ENCODE data around the gene SLC47A2.

Gene SLC47A2

DNA sequence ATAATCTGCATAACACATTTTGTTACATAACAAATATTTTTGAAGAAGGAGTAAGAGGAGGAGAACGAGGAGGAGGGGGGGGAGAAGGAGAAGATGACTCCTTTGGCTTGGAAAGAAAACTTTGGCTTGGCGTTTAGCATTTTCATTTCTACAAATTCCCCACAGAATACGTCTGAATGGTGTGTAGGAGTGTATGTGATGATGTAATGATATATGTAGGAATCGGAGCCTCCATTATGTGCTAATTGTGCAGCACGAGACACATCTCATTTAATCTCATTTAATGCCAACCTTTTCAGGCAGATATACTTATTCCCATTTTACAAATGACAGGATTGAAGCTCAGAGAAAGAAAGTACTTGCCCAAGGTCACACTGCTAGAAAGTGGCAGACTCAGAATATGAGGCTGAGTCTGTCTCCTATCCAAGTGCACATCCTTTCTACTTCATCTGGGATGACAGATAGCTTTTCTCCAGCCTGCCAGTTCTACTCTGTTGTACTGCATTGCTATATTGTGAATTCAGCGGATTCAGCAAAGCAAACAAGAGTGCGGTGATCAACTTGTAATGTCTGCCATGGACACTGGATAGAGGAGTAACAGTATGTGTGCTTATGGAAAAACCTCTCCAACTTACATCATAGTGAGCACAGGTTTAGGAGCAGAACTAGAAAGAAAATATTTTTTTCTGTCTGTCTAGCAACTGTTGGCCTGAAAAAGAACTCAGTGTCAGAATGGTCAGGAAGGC lies 10.4 kb upstream of the SLC47A2 start:
- no peak for DNase-seq

DNA sequence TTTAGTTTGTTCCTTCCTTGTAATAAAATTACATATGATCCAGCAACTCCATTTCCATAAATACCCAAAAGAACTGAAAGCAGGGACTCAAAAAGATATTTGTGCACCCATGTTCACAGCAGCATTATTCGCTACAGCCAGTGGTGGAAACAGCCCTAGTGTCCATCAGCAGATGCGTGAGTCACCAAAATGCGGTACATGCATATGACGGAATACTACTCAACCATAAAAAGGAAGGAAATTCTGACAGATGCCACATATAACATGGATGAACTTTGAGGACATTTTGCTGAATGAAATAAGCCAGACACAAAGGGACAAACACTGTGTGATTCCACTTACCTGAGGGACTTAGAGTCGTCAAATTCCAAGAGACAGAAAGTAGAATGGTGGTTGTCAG lies 9.1 kb upstream of the SLC47A2 start:
- no peak for DNase-seq

- no peak for DNase-seq
Observed at GRCh38 chr17:19724501-19725420, 8.4 kb upstream of the SLC47A2 start.

GRCh38 chr17:19723964-19724363 lies 7.6 kb upstream of the SLC47A2 start:
- DNase-seq = no peak

DNA sequence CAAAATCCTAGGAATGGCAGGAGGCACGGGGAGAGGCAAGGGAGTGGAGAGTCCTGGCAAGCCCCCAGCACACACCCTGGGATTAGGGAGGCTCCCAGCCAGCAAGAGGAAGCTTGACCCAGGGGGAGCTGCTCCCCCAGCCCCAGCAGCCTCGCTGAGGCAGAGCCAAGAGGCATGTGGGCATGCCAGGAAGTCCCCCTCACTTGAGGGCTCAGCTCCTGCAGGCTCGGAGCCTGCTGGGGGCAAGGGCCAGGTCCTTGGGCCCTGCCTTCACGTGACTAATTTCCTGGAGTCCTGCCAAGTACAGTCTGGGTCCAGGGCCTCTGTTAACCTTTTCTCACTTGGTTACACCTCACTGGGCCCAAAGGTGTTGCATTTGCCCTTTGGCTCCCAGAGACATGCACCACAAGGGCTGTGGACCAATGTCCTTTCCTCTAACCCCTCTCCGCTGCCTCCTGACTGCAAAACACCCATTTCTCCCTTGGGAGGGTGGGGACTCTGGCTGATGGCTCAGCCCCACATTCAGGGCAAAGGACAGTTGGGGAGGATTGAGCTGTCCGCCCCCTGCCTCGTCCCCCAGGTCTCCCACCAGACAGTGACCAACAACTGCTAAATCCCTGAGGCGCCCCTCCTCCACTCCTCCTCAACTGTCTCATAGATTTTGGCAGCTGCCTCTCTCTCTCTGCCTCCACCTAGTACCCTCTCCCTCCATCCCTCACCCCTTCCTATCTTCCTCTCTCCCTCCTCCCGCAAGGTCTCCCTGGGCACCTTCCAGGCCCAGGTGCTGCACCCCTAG lies 4.4 kb upstream of the SLC47A2 start:
- no peak for DNase-seq

- no peak for DNase-seq
Observed at GRCh38 chr17:19720210-19720475, 3.8 kb upstream of the SLC47A2 start.

GRCh38 chr17:19719355-19720209 lies 3.2 kb upstream of the SLC47A2 start:
- no peak for DNase-seq

- no peak for DNase-seq
Observed at GRCh38 chr17:19718613-19719354, 2.4 kb upstream of the SLC47A2 start.

- DNase-seq = no peak
Observed at GRCh38 chr17:19718041-19718612, 1.7 kb upstream of the SLC47A2 start.

DNA sequence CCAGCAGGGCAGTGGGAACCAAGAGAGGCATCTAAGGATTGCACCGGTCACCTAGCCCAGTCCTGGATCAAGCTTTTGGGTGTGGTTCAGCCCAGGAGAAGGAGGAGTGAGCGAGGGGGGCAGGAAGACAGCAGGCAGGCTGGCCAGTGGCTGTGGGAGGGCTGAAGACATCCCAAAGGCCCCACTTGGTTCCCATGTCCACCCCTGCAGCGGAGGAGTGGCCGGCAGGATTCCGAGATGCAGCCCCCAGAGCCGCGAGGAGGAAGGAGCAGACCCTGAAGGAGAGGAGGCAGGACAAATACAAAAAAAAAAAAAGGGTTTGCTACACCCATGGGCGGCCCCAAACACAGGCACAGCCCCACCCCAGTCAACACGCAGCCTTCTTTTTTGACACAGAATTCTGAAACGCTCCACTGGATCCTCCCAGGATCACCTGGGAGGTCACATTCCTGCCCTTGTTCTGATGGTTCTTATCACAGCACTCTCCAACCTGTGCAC lies 1.1 kb upstream of the SLC47A2 start:
- DNase-seq = no peak

- no peak for DNase-seq
Observed at GRCh38 chr17:19717031-19717360, 612 bp upstream of the SLC47A2 start.

- DNase-seq = no peak
Observed at GRCh38 chr17:19714542-19715411, 1.6 kb downstream of the SLC47A2 start.

DNA sequence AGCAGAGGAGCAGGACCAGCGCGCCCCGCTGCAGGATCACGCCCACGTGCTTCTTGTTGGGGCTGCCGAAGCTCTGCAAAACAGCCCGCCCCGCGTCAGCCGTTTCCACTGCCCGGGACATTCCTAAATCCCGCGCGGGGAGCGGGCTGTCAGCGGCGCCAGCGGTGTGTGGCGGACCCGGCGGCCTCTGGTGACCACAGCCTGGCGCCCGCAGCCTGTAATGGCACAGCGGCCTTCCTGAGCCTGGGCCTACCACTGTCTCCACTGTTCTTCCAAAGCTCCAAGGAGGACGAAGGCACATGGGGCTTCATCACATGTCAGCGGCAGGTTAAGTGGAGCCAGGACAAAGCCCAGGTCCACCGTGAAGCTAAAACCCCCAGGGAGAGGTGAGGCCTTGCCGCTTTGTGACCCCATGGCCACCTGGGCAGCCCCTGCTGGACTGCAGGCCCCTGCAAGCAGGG lies 2.5 kb downstream of the SLC47A2 start:
- no peak for DNase-seq

- DNase-seq = no peak
Observed at GRCh38 chr17:19713462-19713861, 2.9 kb downstream of the SLC47A2 start.

DNA sequence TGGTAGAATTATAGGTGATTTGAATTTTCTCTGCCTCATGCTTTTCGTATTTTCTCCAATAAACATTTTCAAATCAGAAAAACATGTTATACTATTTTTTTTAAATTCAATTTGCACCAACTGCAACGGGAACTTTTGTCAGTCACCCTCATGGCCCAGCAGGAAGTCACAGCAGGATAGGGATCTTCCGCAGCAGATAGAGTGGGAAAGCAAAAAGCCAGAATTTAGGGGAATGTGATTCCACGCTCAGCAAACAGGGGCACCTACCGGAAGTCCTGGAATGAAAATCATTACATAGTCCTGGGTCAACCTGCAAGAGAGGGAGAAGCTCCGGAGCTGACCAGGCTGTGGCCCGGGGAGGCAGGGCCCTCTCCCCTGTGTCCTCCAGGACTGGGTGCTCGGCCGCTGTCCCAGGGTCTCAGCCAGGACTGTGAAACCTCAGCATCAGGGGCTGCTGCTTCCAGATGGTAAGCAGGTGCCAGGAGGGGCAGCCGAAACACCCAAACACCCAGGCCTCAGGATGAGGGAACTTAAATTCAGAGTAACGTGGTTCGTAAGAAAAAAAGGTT lies 3.9 kb downstream of the SLC47A2 start:
- no peak for DNase-seq

GRCh38 chr17:19709841-19710240 lies 6.5 kb downstream of the SLC47A2 start:
- no peak for DNase-seq

- no peak for DNase-seq
Observed at GRCh38 chr17:19708431-19709175, 7.8 kb downstream of the SLC47A2 start.

DNA sequence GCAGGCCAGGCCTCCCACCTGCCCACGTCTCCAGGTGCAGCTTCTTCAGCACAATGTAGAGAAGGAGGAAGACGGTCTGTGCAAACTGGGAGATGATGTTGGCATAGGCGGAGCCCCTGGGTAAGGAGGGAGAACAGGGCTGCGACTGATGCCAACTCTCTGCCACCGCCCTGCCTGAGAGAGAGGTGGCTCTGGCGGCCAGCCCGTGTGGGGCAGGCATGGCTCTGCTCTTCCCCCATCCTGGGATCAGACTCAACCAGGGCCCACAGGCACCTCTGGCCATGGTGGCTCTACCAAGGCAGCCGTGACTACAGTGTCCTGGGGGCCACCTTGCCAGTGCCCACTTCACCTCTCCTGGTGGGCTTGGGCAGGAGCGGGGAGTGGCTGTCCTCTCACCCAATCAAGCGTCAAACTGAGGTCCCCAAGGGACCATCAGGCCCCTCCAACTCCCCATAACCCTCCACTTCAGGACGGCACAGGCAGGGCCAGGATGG lies 8.6 kb downstream of the SLC47A2 start:
- no peak for DNase-seq
